IgD-negative memory B cell (primary cell): Measurements from ENCODE around the gene CYYR1. TPM values are rescaled to one million over a fixed set of nuclear protein-coding genes. Genes with fewer than 3 reads are reported as not detected.

Experiments used
- H3K27ac Mint-ChIP-seq, 3 donors: one replicate each; pipeline ENCODE4 v1.8.0; 2020 to 2022; ENCODE audit warnings: mild to moderate bottlenecking in 3 of 3, mixed read lengths in 3 of 3, moderate library complexity in 1 of 3
- H3K27me3 Mint-ChIP-seq: one replicate; pipeline ENCODE4 v1.8.0; 2021; ENCODE audit warnings: mixed read lengths
- H3K36me3 Mint-ChIP-seq: one replicate; pipeline ENCODE4 v1.8.0; 2020; ENCODE audit warnings: mild to moderate bottlenecking, mixed read lengths
- H3K4me1 Mint-ChIP-seq, 3 donors: one replicate each; pipeline ENCODE4 v1.8.0; 2020 to 2022; ENCODE audit warnings: mixed read lengths in 3 of 3, mild to moderate bottlenecking in 1 of 3
- H3K4me3 Mint-ChIP-seq, 4 donors: one replicate each; pipeline ENCODE4 v1.8.0; 2020 to 2022; ENCODE audit warnings: mild to moderate bottlenecking in 4 of 4, mixed read lengths in 4 of 4, moderate library complexity in 3 of 4
- H3K9me3 Mint-ChIP-seq, 3 donors: one replicate each; pipeline ENCODE4 v1.8.0; 2020 to 2021; ENCODE audit warnings: mixed read lengths in 3 of 3, mild to moderate bottlenecking in 1 of 3
- polyA plus RNA-seq: library from polyadenylated mRNA; unstranded; fragments of 300-500 nt; fragmentation: Illumina TruSeq; gene quantifications from one replicate; pipeline ENCODE4 v1.2.3, GENCODE V29; 2021

CYYR1 gene
- polyA plus RNA-seq, 1 donor from 2014 or later = not detected

GRCh38 chr21:26447932-26448475 lies 125.1 kb downstream of the CYYR1 start:
- Mint-ChIP-seq H3K4me3 (no peak overlapping the region), H3K36me3 (no peaks in the 10 kb centered on the region), H3K4me1 (peaks cover 0 to 2% (median 0%) of the 10 kb centered on the region in 3 donors), H3K27me3 (no peaks in the 10 kb centered on the region), H3K9me3 (peaks cover 0 to 8% (median 2%) of the 10 kb centered on the region in 3 donors), H3K27ac (no peak overlapping the region)

GRCh38 chr21:26445440-26445839 lies 127.6 kb downstream of the CYYR1 start:
- Mint-ChIP-seq H3K9me3 (peaks cover 0 to 8% (median 4%) of the 10 kb centered on the region in 3 donors), H3K36me3 (no peaks in the 10 kb centered on the region), H3K27me3 (no peaks in the 10 kb centered on the region), H3K4me1 (peaks cover 0 to 2% (median 0%) of the 10 kb centered on the region in 3 donors), H3K27ac (no peak overlapping the region), H3K4me3 (no peak overlapping the region)

- Mint-ChIP-seq H3K27ac (no peak overlapping the region), H3K27me3 (no peaks in the 10 kb centered on the region), H3K4me3 (no peak overlapping the region), H3K36me3 (no peaks in the 10 kb centered on the region), H3K9me3 (peaks cover 0 to 8% (median 5%) of the 10 kb centered on the region in 3 donors), H3K4me1 (peaks cover 0 to 2% (median 0%) of the 10 kb centered on the region in 3 donors)
Observed at GRCh38 chr21:26444646-26445045, 128.4 kb downstream of the CYYR1 start.

- Mint-ChIP-seq H3K27me3 (no peaks in the 10 kb centered on the region), H3K4me3 (no peak overlapping the region), H3K36me3 (no peaks in the 10 kb centered on the region), H3K4me1 (peaks cover 0 to 2% (median 0%) of the 10 kb centered on the region in 3 donors), H3K9me3 (peaks cover 0 to 8% (median 5%) of the 10 kb centered on the region in 3 donors), H3K27ac (no peak overlapping the region)
Observed at GRCh38 chr21:26443867-26444266, 129.2 kb downstream of the CYYR1 start.

- no peaks in the 10 kb centered on the region for H3K4me1 Mint-ChIP-seq
- no peaks in the 10 kb centered on the region for H3K27me3 Mint-ChIP-seq
- peaks cover 0 to 8% (median 5%) of the 10 kb centered on the region in 3 donors for H3K9me3 Mint-ChIP-seq
- no peaks in the 10 kb centered on the region for H3K36me3 Mint-ChIP-seq
- H3K27ac Mint-ChIP-seq = no peak overlapping the region
- H3K4me3 Mint-ChIP-seq = no peak overlapping the region
Observed at GRCh38 chr21:26443291-26443690, 129.8 kb downstream of the CYYR1 start.

GRCh38 chr21:26441149-26441548 lies 131.9 kb downstream of the CYYR1 start:
- Mint-ChIP-seq H3K36me3 (no peaks in the 10 kb centered on the region), H3K4me3 (peak overlapping the region in 1 of 4 donors; percentile 31), H3K27ac (no peak overlapping the region), H3K27me3 (no peaks in the 10 kb centered on the region), H3K9me3 (peaks cover 0 to 5% (median 0%) of the 10 kb centered on the region in 3 donors), H3K4me1 (no peaks in the 10 kb centered on the region)

- Mint-ChIP-seq H3K27ac (no peak overlapping the region), H3K4me1 (no peaks in the 10 kb centered on the region), H3K27me3 (no peaks in the 10 kb centered on the region), H3K36me3 (no peaks in the 10 kb centered on the region), H3K4me3 (no peak overlapping the region), H3K9me3 (peaks cover 0 to 4% (median 0%) of the 10 kb centered on the region in 3 donors)
Observed at GRCh38 chr21:26438976-26439375, 134.1 kb downstream of the CYYR1 start.

- Mint-ChIP-seq H3K4me3 (no peak overlapping the region), H3K4me1 (no peaks in the 10 kb centered on the region), H3K27ac (no peak overlapping the region), H3K36me3 (no peaks in the 10 kb centered on the region), H3K9me3 (peaks cover 0 to 4% (median 0%) of the 10 kb centered on the region in 3 donors), H3K27me3 (no peaks in the 10 kb centered on the region)
Observed at GRCh38 chr21:26437326-26438009, 135.6 kb downstream of the CYYR1 start.

GRCh38 chr21:26433386-26433785 lies 139.7 kb downstream of the CYYR1 start:
- no peak overlapping the region for H3K27ac Mint-ChIP-seq
- no peaks in the 10 kb centered on the region for H3K9me3 Mint-ChIP-seq
- H3K4me1 Mint-ChIP-seq = no peaks in the 10 kb centered on the region
- H3K27me3 Mint-ChIP-seq = no peaks in the 10 kb centered on the region
- H3K36me3 Mint-ChIP-seq = peaks cover 5% of the 10 kb centered on the region
- no peak overlapping the region for H3K4me3 Mint-ChIP-seq

GRCh38 chr21:26432410-26432809 lies 140.7 kb downstream of the CYYR1 start:
- peaks cover 5% of the 10 kb centered on the region for H3K36me3 Mint-ChIP-seq
- no peaks in the 10 kb centered on the region for H3K27me3 Mint-ChIP-seq
- H3K4me3 Mint-ChIP-seq = no peak overlapping the region
- peaks cover 0 to 2% (median 2%) of the 10 kb centered on the region in 3 donors for H3K9me3 Mint-ChIP-seq
- H3K4me1 Mint-ChIP-seq = no peaks in the 10 kb centered on the region
- no peak overlapping the region for H3K27ac Mint-ChIP-seq

GRCh38 chr21:26425576-26425975 lies 147.5 kb downstream of the CYYR1 start:
- Mint-ChIP-seq H3K4me3 (no peak overlapping the region), H3K36me3 (peaks cover 2% of the 10 kb centered on the region), H3K27me3 (no peaks in the 10 kb centered on the region), H3K27ac (no peak overlapping the region), H3K9me3 (peaks cover 0 to 2% (median 2%) of the 10 kb centered on the region in 3 donors), H3K4me1 (no peaks in the 10 kb centered on the region)

GRCh38 chr21:26423511-26423910 lies 149.6 kb downstream of the CYYR1 start:
- no peaks in the 10 kb centered on the region for H3K4me1 Mint-ChIP-seq

GRCh38 chr21:26422706-26423105 lies 150.4 kb downstream of the CYYR1 start:
- no peaks in the 10 kb centered on the region for H3K36me3 Mint-ChIP-seq
- no peaks in the 10 kb centered on the region for H3K27me3 Mint-ChIP-seq
- no peak overlapping the region for H3K4me3 Mint-ChIP-seq
- H3K4me1 Mint-ChIP-seq = no peaks in the 10 kb centered on the region
- no peaks in the 10 kb centered on the region for H3K9me3 Mint-ChIP-seq
- H3K27ac Mint-ChIP-seq = no peak overlapping the region

More at GRCh38 chr21:26423511-26423910, 149.6 kb downstream of the CYYR1 start:
- H3K4me3 Mint-ChIP-seq = no peak overlapping the region
- H3K36me3 Mint-ChIP-seq = peaks cover under 1% of the 10 kb centered on the region
- no peak overlapping the region for H3K27ac Mint-ChIP-seq
- H3K9me3 Mint-ChIP-seq = peaks cover 0 to 2% (median 2%) of the 10 kb centered on the region in 3 donors
- no peaks in the 10 kb centered on the region for H3K27me3 Mint-ChIP-seq

- Mint-ChIP-seq H3K4me1 (no peaks in the 10 kb centered on the region), H3K4me3 (no peak overlapping the region), H3K27me3 (no peaks in the 10 kb centered on the region), H3K36me3 (no peaks in the 10 kb centered on the region), H3K9me3 (no peaks in the 10 kb centered on the region), H3K27ac (no peak overlapping the region)
Observed at GRCh38 chr21:26422138-26422537, 150.9 kb downstream of the CYYR1 start.

- Mint-ChIP-seq H3K4me3 (no peak overlapping the region), H3K4me1 (no peaks in the 10 kb centered on the region), H3K27me3 (no peaks in the 10 kb centered on the region), H3K36me3 (no peaks in the 10 kb centered on the region), H3K27ac (peak overlapping the region in 1 of 3 donors; percentile 3), H3K9me3 (no peaks in the 10 kb centered on the region)
Observed at GRCh38 chr21:26421724-26422123, 151.4 kb downstream of the CYYR1 start.
